GM18867 (cell line): Measurements from ENCODE around the gene ERBB4.

Experiments used
- ATAC-seq: cut with Tn5 transposase; IDR thresholded peaks from one replicate; pipeline ENCODE4 v1.9.1; 2021; ENCODE audit warnings: mild to moderate bottlenecking, moderate library complexity; ENCODE audit not compliant: unreplicated experiment

Gene ERBB4

GRCh38 chr2:211512806-211513205, 1025.8 kb downstream of the ERBB4 start:
- ATAC-seq, result no peak

- peak; percentile 64 for ATAC-seq
These were observed 1034.7 kb downstream of the ERBB4 start for GRCh38 chr2:211503856-211504255.

- ATAC-seq, result no peak
These were observed 1035.4 kb downstream of the ERBB4 start for GRCh38 chr2:211503198-211503597.

- ATAC-seq, result no peak
These were observed 1039.9 kb downstream of the ERBB4 start for GRCh38 chr2:211498551-211499205.

- ATAC-seq, result no peak
These were observed 1043.3 kb downstream of the ERBB4 start for GRCh38 chr2:211495339-211495738.

- no peak for ATAC-seq
These were observed 1044.1 kb downstream of the ERBB4 start for GRCh38 chr2:211494536-211494935.

GRCh38 chr2:211494085-211494484, 1044.5 kb downstream of the ERBB4 start:
- ATAC-seq, result no peak

GRCh38 chr2:211487733-211488132, 1050.9 kb downstream of the ERBB4 start:
- ATAC-seq, result no peak

- no peak for ATAC-seq
These were observed 1059.0 kb downstream of the ERBB4 start for GRCh38 chr2:211479536-211480150.

- no peak for ATAC-seq
These were observed 1060.9 kb downstream of the ERBB4 start for GRCh38 chr2:211477537-211478275.

GRCh38 chr2:211473116-211473515, 1065.5 kb downstream of the ERBB4 start:
- ATAC-seq, result no peak

GRCh38 chr2:211469664-211470059, 1068.9 kb downstream of the ERBB4 start:
- ATAC-seq, result no peak

GRCh38 chr2:211468877-211469663, 1069.5 kb downstream of the ERBB4 start:
- no peak for ATAC-seq

- ATAC-seq, result no peak
These were observed 1070.4 kb downstream of the ERBB4 start for GRCh38 chr2:211468217-211468616.

- ATAC-seq, result no peak
These were observed 1075.2 kb downstream of the ERBB4 start for GRCh38 chr2:211463397-211463796.

- no peak for ATAC-seq
These were observed 1079.6 kb downstream of the ERBB4 start for GRCh38 chr2:211458974-211459373.

- no peak for ATAC-seq
These were observed 1081.3 kb downstream of the ERBB4 start for GRCh38 chr2:211457325-211457724.

- ATAC-seq, result peak; percentile 74
These were observed 1083.3 kb downstream of the ERBB4 start for GRCh38 chr2:211455216-211455841.

- no peak for ATAC-seq
These were observed 1083.9 kb downstream of the ERBB4 start for GRCh38 chr2:211454679-211455078.

GRCh38 chr2:211453311-211453887, 1085.2 kb downstream of the ERBB4 start:
- peak; percentile 59 for ATAC-seq
